A673 (cell line): ENCODE results near the gene SLC26A4. TPM values are rescaled to one million over a fixed set of nuclear protein-coding genes. Genes with fewer than 3 reads are reported as not detected.

Experiments used
- BruUV-seq: library from RNA; stranded (reverse); fragments of 400-500 nt; replicated peaks from 2 replicates; lab custom pipeline; 2021; lab: Mats Ljungman, UMichigan
- CTCF ChIA-PET: fragments of 300-600 bp; sonication (Branson Sonifier 250); formaldehyde crosslinking; loops from one replicate; lab custom pipeline; 2022; ENCODE audit warnings: antibody characterized with exemption; lab: Charles Lee
- POLR2A ChIA-PET: fragments of 300-600 bp; sonication (Branson Sonifier 250); formaldehyde crosslinking; loops from one replicate; lab custom pipeline; 2022; ENCODE audit warnings: antibody characterized with exemption; ENCODE audit not compliant: low non-redundant PET; lab: Charles Lee
- DNase-seq: peaks from one replicate; pipeline ENCODE4 v3.0.0-alpha.2; 2015; ENCODE audit warnings: low spot score
- H3K27ac ChIP-seq: fragments of 200-600 bp; sonication (generic); 2 replicates; pipeline ENCODE4 v1.5.1; 2016; ENCODE audit warnings: mixed run types, low read depth, mild to moderate bottlenecking, mixed read lengths, antibody characterized with exemption, low read length; ENCODE audit not compliant: poor library complexity, severe bottlenecking
- H3K27me3 ChIP-seq: fragments of 200-600 bp; sonication (generic); replicated peaks from 2 replicates; pipeline ENCODE4 v1.6.1; 2017; ENCODE audit warnings: mixed run types, low read depth, mild to moderate bottlenecking, mixed read lengths, antibody characterized with exemption, low read length; ENCODE audit not compliant: insufficient read depth, poor library complexity
- H3K36me3 ChIP-seq: fragments of 200-600 bp; sonication (generic); 2 replicates; pipeline ENCODE4 v1.6.1; 2016; ENCODE audit warnings: mixed run types, mild to moderate bottlenecking, mixed read lengths, antibody characterized with exemption, low read length; ENCODE audit not compliant: insufficient read depth, poor library complexity, severe bottlenecking
- H3K4me1 ChIP-seq: fragments of 200-600 bp; sonication (generic); 2 replicates; pipeline ENCODE4 v1.6.1; 2017; ENCODE audit warnings: mixed run types, mild to moderate bottlenecking, mixed read lengths, antibody characterized with exemption, low read length; ENCODE audit not compliant: insufficient read depth, poor library complexity, severe bottlenecking
- H3K4me3 ChIP-seq: fragments of 200-600 bp; sonication (generic); 2 replicates; pipeline ENCODE4 v1.5.1; 2016; ENCODE audit warnings: low read depth, mixed run types, mild to moderate bottlenecking, mixed read lengths, low read length; ENCODE audit not compliant: poor library complexity, severe bottlenecking
- H3K9me3 ChIP-seq: fragments of 200-600 bp; sonication (generic); 2 replicates; pipeline ENCODE4 v1.6.1; 2016; ENCODE audit warnings: mixed run types, low read depth, mild to moderate bottlenecking, mixed read lengths, antibody characterized with exemption, low read length; ENCODE audit not compliant: poor library complexity, severe bottlenecking
- CTCF ChIP-seq: fragments of 300-800, 200-600 bp; sonication (generic); conservative IDR thresholded peaks from 2 replicates; pipeline ENCODE4 v1.5.1; 2017; ENCODE audit warnings: low read depth, mild to moderate bottlenecking, antibody characterized with exemption, low read length, moderate library complexity, mixed read lengths
- EZH2 ChIP-seq: fragments of 200-600 bp; sonication (generic); IDR thresholded peaks from 2 replicates; pipeline ENCODE4 v1.6.1; 2017; ENCODE audit warnings: borderline replicate concordance, low read depth, mild to moderate bottlenecking, mixed read lengths, antibody characterized with exemption, low read length; ENCODE audit not compliant: poor library complexity, severe bottlenecking
- intact Hi-C: fragments of 100-400 bp; cut with micrococcal nuclease; formaldehyde crosslinking; loops from one replicate; pipeline ENCODE4 v1.10.0; 2022; ENCODE audit not compliant: unreplicated experiment
- total RNA-seq: library from RNA; stranded (reverse); gene quantifications from 2 replicates; pipeline ENCODE4 v1.2.3, GENCODE V29; 2021

SLC26A4 gene
- total RNA-seq, 1 experiment from 2014 or later = not detected

- H3K36me3 ChIP-seq = no peaks in the 10 kb centered on the region
- no peaks in the 10 kb centered on the region for H3K4me1 ChIP-seq
- TF ChIP-seq CTCF = no peak
- TF ChIP-seq EZH2 = no peak
- H3K27ac ChIP-seq = no peak overlapping the region
- intact Hi-C loops = no loop called here
- H3K4me3 ChIP-seq = no peak overlapping the region
- no TSS peak for BruUV-seq
- ChIA-PET POLR2A (no interaction called here), CTCF (no interaction called here)
- peaks cover 6% of the 10 kb centered on the region for H3K27me3 ChIP-seq
- no peaks in the 10 kb centered on the region for H3K9me3 ChIP-seq
- no peak for DNase-seq
Measured at GRCh38 chr7:107700570-107700969, 39.9 kb downstream of the SLC26A4 start.

GRCh38 chr7:107701191-107701590 is 40.6 kb downstream of the SLC26A4 start:
- TF ChIP-seq CTCF (no peak), EZH2 (no peak)
- H3K9me3 ChIP-seq = no peaks in the 10 kb centered on the region
- CTCF ChIA-PET = no interaction called here
- intact Hi-C loops = no loop called here
- no TSS peak for BruUV-seq
- no peaks in the 10 kb centered on the region for H3K36me3 ChIP-seq
- no peak overlapping the region for H3K27ac ChIP-seq
- H3K27me3 ChIP-seq = peaks cover 10% of the 10 kb centered on the region
- H3K4me1 ChIP-seq = no peaks in the 10 kb centered on the region
- POLR2A ChIA-PET = no interaction called here
- no peak for DNase-seq
- H3K4me3 ChIP-seq = no peak overlapping the region

- no TSS peak for BruUV-seq
Measured at GRCh38 chr7:107703219-107703618, 42.6 kb downstream of the SLC26A4 start.

More at GRCh38 chr7:107703219-107703618, 42.6 kb downstream of the SLC26A4 start:
- Histone ChIP-seq H3K9me3 (no peaks in the 10 kb centered on the region), H3K27me3 (peaks cover 14% of the 10 kb centered on the region), H3K4me1 (no peaks in the 10 kb centered on the region), H3K4me3 (no peak overlapping the region), H3K27ac (no peak overlapping the region), H3K36me3 (no peaks in the 10 kb centered on the region)
- intact Hi-C loops = no loop called here
- DNase-seq = no peak
- CTCF ChIA-PET = no interaction called here
- TF ChIP-seq CTCF (no peak), EZH2 (no peak)
- POLR2A ChIA-PET = no interaction called here
